Naive thymus-derived CD4-positive, alpha-beta T cell (primary cell): ENCODE data around the gene ZBTB20. TPM values are rescaled to one million over a fixed set of nuclear protein-coding genes. Genes with fewer than 3 reads are reported as not detected.

Experiments used
- ATAC-seq: fragments of 150-1000 bp; cut with Tn5 transposase; 2 replicates; pipeline ENCODE4 v1.10.0; 2021; ENCODE audit warnings: mild to moderate bottlenecking, moderate library complexity
- CTCF ChIA-PET: fragments of 350-600 bp; sonication (Branson Sonifier 250); formaldehyde crosslinking; loops from one replicate; lab custom pipeline; 2021; ENCODE audit warnings: antibody characterized with exemption; lab: Charles Lee
- POLR2A ChIA-PET: fragments of 350-600 bp; sonication (Branson Sonifier 250); formaldehyde crosslinking; loops from one replicate; lab custom pipeline; 2021; ENCODE audit warnings: antibody characterized with exemption, inconsistent platforms; lab: Charles Lee
- DNase-seq, 9 donors: peaks; one replicate each; pipeline versions ENCODE4 v3.0.0 to v3.0.0-alpha.2; 2020 to 2022; ENCODE audit warnings: mixed read lengths in 1 of 9
- H3K27ac ChIP-seq: one replicate; pipeline ENCODE4 v1.7.0; 2013; ENCODE audit warnings: mild to moderate bottlenecking, low read depth, low read length, moderate library complexity
- H3K27me3 ChIP-seq, 2 donors: one replicate each; pipeline ENCODE4 v1.7.0; 2013; ENCODE audit warnings: low read length in 2 of 2, mild to moderate bottlenecking in 2 of 2, moderate library complexity in 2 of 2; ENCODE audit not compliant: control insufficient read depth in 2 of 2, insufficient read depth in 2 of 2
- H3K36me3 ChIP-seq, 3 experiments: 1 replicate in 2 of 3; 2 replicates in 1 of 3; pipeline ENCODE4 v1.7.0; 2013; ENCODE audit warnings: low read length in 3 of 3, mild to moderate bottlenecking in 3 of 3, moderate library complexity in 1 of 3; ENCODE audit not compliant: insufficient read depth in 3 of 3, control insufficient read depth in 2 of 3
- H3K4me1 ChIP-seq, 2 donors: one replicate each; pipeline ENCODE4 v1.7.0; 2013; ENCODE audit warnings: low read length in 2 of 2, mild to moderate bottlenecking in 2 of 2, moderate library complexity in 1 of 2; ENCODE audit not compliant: control insufficient read depth in 2 of 2, insufficient read depth in 2 of 2
- H3K4me3 ChIP-seq: 2 replicates; pipeline ENCODE4 v1.7.0; 2013; ENCODE audit warnings: mild to moderate bottlenecking, low read length
- H3K9me3 ChIP-seq, 3 experiments: 1 replicate in 2 of 3; 2 replicates in 1 of 3; pipeline ENCODE4 v1.7.0; 2013; ENCODE audit warnings: low read length in 3 of 3; ENCODE audit not compliant: control insufficient read depth in 2 of 3
- H3K27ac Mint-ChIP-seq, 9 donors: one replicate each; pipeline ENCODE4 v1.8.0; 2020 to 2022; ENCODE audit warnings: mixed read lengths in 9 of 9, mild to moderate bottlenecking in 8 of 9, moderate library complexity in 5 of 9, inconsistent platforms in 2 of 9
- H3K27me3 Mint-ChIP-seq, 5 donors: one replicate each; pipeline ENCODE4 v1.8.0; 2021 to 2022; ENCODE audit warnings: mixed read lengths in 5 of 5, mild to moderate bottlenecking in 1 of 5
- H3K36me3 Mint-ChIP-seq, 5 donors: one replicate each; pipeline ENCODE4 v1.8.0; 2020 to 2022; ENCODE audit warnings: mixed read lengths in 5 of 5, mild to moderate bottlenecking in 3 of 5, inconsistent platforms in 1 of 5
- H3K4me1 Mint-ChIP-seq, 7 donors: one replicate each; pipeline ENCODE4 v1.8.0; 2020 to 2022; ENCODE audit warnings: mixed read lengths in 7 of 7, mild to moderate bottlenecking in 3 of 7, inconsistent platforms in 1 of 7
- H3K4me3 Mint-ChIP-seq, 10 donors: one replicate each; pipeline ENCODE4 v1.8.0; 2020 to 2022; ENCODE audit warnings: mild to moderate bottlenecking in 10 of 10, mixed read lengths in 10 of 10, moderate library complexity in 6 of 10, inconsistent platforms in 2 of 10
- H3K9me3 Mint-ChIP-seq, 11 donors: one replicate each; pipeline ENCODE4 v1.8.0; 2020 to 2022; ENCODE audit warnings: mixed read lengths in 11 of 11, mild to moderate bottlenecking in 4 of 11, inconsistent platforms in 1 of 11, moderate library complexity in 1 of 11
- intact Hi-C, 2 donors: fragments of 100-400 bp; cut with micrococcal nuclease; formaldehyde crosslinking; loops; one replicate each; pipeline ENCODE4 v1.15.1; 2023
- polyA plus RNA-seq, 2 donors: library from polyadenylated mRNA; unstranded; fragments of 300-500 nt; fragmentation: Illumina TruSeq; gene quantifications; one replicate each; pipeline ENCODE4 v1.2.3, GENCODE V29; 2021
- total RNA-seq, 6 experiments: library from RNA in 5 of 6; stranded (reverse) in 5 of 6; gene quantifications; 1 replicate in 5 of 6; 2 replicates in 1 of 6; pipeline ENCODE4 v1.2.3 and lab custom pipeline; 2021 to 2026

ZBTB20 gene
- total and polyA plus RNA-seq, 7 experiments from 2014 or later, result 14.9 to 69.5 (median 59.2) TPM

GRCh38 chr3:115084686-115085085, 62.4 kb downstream of the ZBTB20 start:
- CTCF ChIA-PET, result interaction anchor here (0.6 kb wide), 1 partner anchor 691 kb away, joined by 3 read pairs; no protein-coding TSS in a partner anchor
- H3K4me1 Mint-ChIP-seq, result peaks cover 0 to 77% (median 63%) of the 10 kb centered on the region in 7 donors
- POLR2A ChIA-PET, result interaction anchor here (1.2 kb wide), 1 partner anchor 16 kb away, joined by 3 read pairs; no protein-coding TSS in a partner anchor

GRCh38 chr3:115082260-115082659, 64.8 kb downstream of the ZBTB20 start:
- Histone ChIP-seq H3K27ac (no peak overlapping the region), H3K4me3 (no peak overlapping the region), H3K36me3 (no peaks in the 10 kb centered on the region), H3K9me3 (no peaks in the 10 kb centered on the region), H3K4me1 (no peaks in the 10 kb centered on the region), H3K27me3 (no peaks in the 10 kb centered on the region)
- Mint-ChIP-seq H3K27ac (peak overlapping the region in 1 of 9 donors; percentile 21), H3K27me3 (no peaks in the 10 kb centered on the region), H3K36me3 (peaks cover 0 to 17% (median 8%) of the 10 kb centered on the region in 5 donors), H3K4me1 (peaks cover 0 to 74% (median 59%) of the 10 kb centered on the region in 7 donors), H3K4me3 (peak overlapping the region in 1 of 10 donors; percentile 8), H3K9me3 (no peaks in the 10 kb centered on the region)
- intact Hi-C loops, result loop anchor here in 1 of 2 donors (2.0 kb wide), 1 partner anchor 13 kb away; no protein-coding TSS in a partner anchor
- ATAC-seq, result no peak
- no peak for DNase-seq
- CTCF ChIA-PET, result no interaction called here
- POLR2A ChIA-PET, result no interaction called here

More at GRCh38 chr3:115084686-115085085, 62.4 kb downstream of the ZBTB20 start:
- Mint-ChIP-seq H3K9me3 (no peaks in the 10 kb centered on the region), H3K27ac (no peak overlapping the region), H3K36me3 (peaks cover 0 to 12% (median 7%) of the 10 kb centered on the region in 5 donors), H3K4me3 (no peak overlapping the region), H3K27me3 (no peaks in the 10 kb centered on the region)
- Histone ChIP-seq H3K9me3 (no peaks in the 10 kb centered on the region), H3K4me3 (no peak overlapping the region), H3K27ac (no peak overlapping the region), H3K27me3 (no peaks in the 10 kb centered on the region), H3K4me1 (no peaks in the 10 kb centered on the region), H3K36me3 (no peaks in the 10 kb centered on the region)
- intact Hi-C loops, result no loop called here
- DNase-seq (no peak), ATAC-seq (no peak)

GRCh38 chr3:115081444-115081843, 65.6 kb downstream of the ZBTB20 start:
- ChIA-PET POLR2A (no interaction called here), CTCF (no interaction called here)
- H3K9me3 Mint-ChIP-seq, result peaks cover 0 to 1% (median 0%) of the 10 kb centered on the region in 11 donors
- no peak overlapping the region for H3K27ac ChIP-seq
- H3K4me3 Mint-ChIP-seq, result peak overlapping the region in 3 of 10 donors; percentile 2 to 14 (median 7)
- H3K36me3 ChIP-seq, result peaks cover 0 to 4% (median 0%) of the 10 kb centered on the region in 3 experiments
- intact Hi-C loops, result no loop called here
- ATAC-seq (no peak), DNase-seq (no peak)
- H3K4me3 ChIP-seq, result no peak overlapping the region
- no peaks in the 10 kb centered on the region for H3K27me3 Mint-ChIP-seq
- H3K27me3 ChIP-seq, result no peaks in the 10 kb centered on the region
- no peaks in the 10 kb centered on the region for H3K9me3 ChIP-seq
- H3K27ac Mint-ChIP-seq, result no peak overlapping the region
- peaks cover 0 to 25% (median 13%) of the 10 kb centered on the region in 5 donors for H3K36me3 Mint-ChIP-seq
- H3K4me1 Mint-ChIP-seq, result peaks cover 0 to 73% (median 56%) of the 10 kb centered on the region in 7 donors
- H3K4me1 ChIP-seq, result no peaks in the 10 kb centered on the region

GRCh38 chr3:115077501-115078250, 69.4 kb downstream of the ZBTB20 start:
- POLR2A ChIA-PET, result interaction anchor here (1.0 kb wide), 1 partner anchor 9 kb away, joined by 6 read pairs; no protein-coding TSS in a partner anchor
- Histone ChIP-seq H3K9me3 (no peaks in the 10 kb centered on the region), H3K27me3 (no peaks in the 10 kb centered on the region), H3K4me3 (no peak overlapping the region), H3K4me1 (no peaks in the 10 kb centered on the region), H3K27ac (no peak overlapping the region), H3K36me3 (peaks cover 0 to 4% (median 0%) of the 10 kb centered on the region in 3 experiments)
- DNase-seq (no peak), ATAC-seq (no peak)
- H3K36me3 Mint-ChIP-seq, result peaks cover 0 to 36% (median 19%) of the 10 kb centered on the region in 5 donors
- peaks cover 0 to 6% (median 0%) of the 10 kb centered on the region in 11 donors for H3K9me3 Mint-ChIP-seq
- peaks cover 0 to 74% (median 53%) of the 10 kb centered on the region in 7 donors for H3K4me1 Mint-ChIP-seq
- H3K27me3 Mint-ChIP-seq, result no peaks in the 10 kb centered on the region
- intact Hi-C loops, result no loop called here
- CTCF ChIA-PET, result no interaction called here
- H3K4me3 Mint-ChIP-seq, result no peak overlapping the region
- no peak overlapping the region for H3K27ac Mint-ChIP-seq

- Histone ChIP-seq H3K4me3 (no peak overlapping the region), H3K4me1 (peaks cover 0 to 1% of the 10 kb centered on the region in 2 donors), H3K27me3 (no peaks in the 10 kb centered on the region), H3K36me3 (peaks cover 0 to 4% (median 0%) of the 10 kb centered on the region in 3 experiments), H3K9me3 (no peaks in the 10 kb centered on the region), H3K27ac (no peak overlapping the region)
- Mint-ChIP-seq H3K27ac (peak overlapping the region in 1 of 9 donors; percentile 1), H3K4me1 (peaks cover 5 to 75% (median 55%) of the 10 kb centered on the region in 7 donors), H3K9me3 (peaks cover 0 to 6% (median 0%) of the 10 kb centered on the region in 11 donors), H3K4me3 (no peak overlapping the region), H3K36me3 (peaks cover 0 to 48% (median 23%) of the 10 kb centered on the region in 5 donors), H3K27me3 (no peaks in the 10 kb centered on the region)
- DNase-seq, result no peak
- intact Hi-C loops, result no loop called here
- ChIA-PET POLR2A (no interaction called here), CTCF (no interaction called here)
- ATAC-seq, result no peak
These were observed 72.6 kb downstream of the ZBTB20 start for GRCh38 chr3:115074502-115074901.

- Mint-ChIP-seq H3K4me3 (no peak overlapping the region), H3K9me3 (peaks cover 0 to 6% (median 0%) of the 10 kb centered on the region in 11 donors), H3K27ac (peak overlapping the region in 2 of 9 donors; percentile 3 to 42), H3K4me1 (peaks cover 14 to 84% (median 70%) of the 10 kb centered on the region in 7 donors), H3K27me3 (no peaks in the 10 kb centered on the region), H3K36me3 (peaks cover 0 to 53% (median 22%) of the 10 kb centered on the region in 5 donors)
- no peak overlapping the region for H3K27ac ChIP-seq
- H3K4me1 ChIP-seq, result peaks cover 0 to 7% of the 10 kb centered on the region in 2 donors
- no peak for DNase-seq
- ATAC-seq, result no peak
- H3K27me3 ChIP-seq, result no peaks in the 10 kb centered on the region
- no peaks in the 10 kb centered on the region for H3K9me3 ChIP-seq
- intact Hi-C loops, result no loop called here
- peaks cover 0 to 4% (median 0%) of the 10 kb centered on the region in 3 experiments for H3K36me3 ChIP-seq
- no peak overlapping the region for H3K4me3 ChIP-seq
- ChIA-PET POLR2A (no interaction called here), CTCF (no interaction called here)
These were observed 74.6 kb downstream of the ZBTB20 start for GRCh38 chr3:115072265-115073021.
